Measurements from ENCODE around the gene TMEM198.
A peak's percentile ranks its signal among the peaks of the same experiment; 100 is the strongest.

The TMEM198 gene

DNA sequence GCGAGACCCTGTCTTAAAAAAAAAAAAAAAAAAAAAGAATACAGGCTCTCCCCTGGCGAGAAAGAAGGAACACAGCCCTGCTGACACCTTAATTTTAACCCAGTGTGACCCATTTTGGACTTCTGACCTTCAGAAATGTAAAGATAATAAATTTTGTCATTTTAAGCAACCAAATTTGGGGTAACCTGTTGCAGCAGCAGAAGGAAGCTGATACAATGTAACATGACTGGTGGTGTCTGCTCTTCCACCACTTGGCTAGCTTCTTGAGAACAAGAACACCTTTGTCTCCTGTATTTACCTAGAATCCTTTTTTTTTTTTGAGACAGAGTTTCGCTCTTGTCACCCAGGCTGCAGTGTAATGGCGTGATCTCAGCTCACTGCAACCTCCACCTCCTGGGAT is 47.3 kb downstream of the TMEM198 start:
- no peak for DNase-seq

DNA sequence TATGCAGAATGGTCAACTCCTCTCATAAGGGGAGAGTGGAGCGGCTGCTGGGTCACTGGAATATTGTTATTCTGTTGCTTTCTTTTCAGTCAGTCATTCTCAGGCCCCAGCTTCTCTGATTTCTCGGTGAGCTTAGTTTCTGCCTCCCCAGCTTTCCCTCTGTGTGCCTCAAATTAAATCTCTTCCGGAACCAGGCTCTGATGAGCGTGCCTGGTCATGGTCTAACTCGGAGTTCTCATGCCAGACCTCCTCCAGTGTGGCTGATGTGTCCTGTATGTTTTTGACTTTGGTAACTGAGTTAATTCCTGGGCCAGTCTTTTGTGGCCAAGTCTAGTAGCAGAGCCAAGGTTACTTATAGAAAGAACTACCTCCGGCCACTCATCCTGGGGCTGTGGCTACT is 48.9 kb downstream of the TMEM198 start:
- no peak for DNase-seq

DNA sequence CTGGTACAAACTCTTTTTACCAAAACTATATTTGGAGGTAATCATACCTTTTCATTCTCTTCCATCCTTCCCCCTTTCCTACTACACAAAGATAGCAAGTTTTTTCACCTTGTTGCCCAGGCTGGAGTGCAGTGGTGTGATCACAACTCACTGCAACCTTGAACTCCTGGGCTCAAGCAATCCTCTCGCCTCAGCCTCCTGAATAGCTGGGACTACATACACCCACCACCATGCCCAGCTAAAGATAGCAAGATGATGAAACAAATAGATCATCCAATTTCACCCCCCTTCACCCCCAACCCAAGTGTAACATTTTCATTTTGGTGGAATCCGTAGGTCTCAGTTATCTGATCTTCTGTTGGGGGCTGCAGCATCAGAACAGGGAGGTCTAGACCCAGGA is 49.3 kb downstream of the TMEM198 start:
- DNase-seq, result no peak

DNA sequence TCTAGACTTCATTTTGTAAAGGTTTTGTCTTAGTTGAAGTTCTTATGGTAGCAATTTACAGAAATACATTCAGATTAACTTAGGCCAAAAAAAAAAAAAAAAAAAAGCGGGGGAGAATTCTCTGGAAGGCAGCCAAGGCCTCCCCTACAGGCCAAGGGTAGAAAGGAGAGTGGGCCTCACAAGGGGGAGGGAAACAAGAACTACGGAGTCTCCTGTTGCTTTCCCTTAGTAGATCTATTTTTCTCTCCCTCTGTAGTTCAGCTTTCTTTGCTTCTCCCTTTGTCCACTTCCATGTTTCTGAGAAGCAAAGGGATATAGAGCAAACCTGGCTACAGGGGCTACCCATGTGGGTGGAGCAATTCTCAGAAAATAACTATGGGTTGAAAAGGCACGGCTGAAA is 51.4 kb downstream of the TMEM198 start:
- peak; percentile 30 for DNase-seq

DNA sequence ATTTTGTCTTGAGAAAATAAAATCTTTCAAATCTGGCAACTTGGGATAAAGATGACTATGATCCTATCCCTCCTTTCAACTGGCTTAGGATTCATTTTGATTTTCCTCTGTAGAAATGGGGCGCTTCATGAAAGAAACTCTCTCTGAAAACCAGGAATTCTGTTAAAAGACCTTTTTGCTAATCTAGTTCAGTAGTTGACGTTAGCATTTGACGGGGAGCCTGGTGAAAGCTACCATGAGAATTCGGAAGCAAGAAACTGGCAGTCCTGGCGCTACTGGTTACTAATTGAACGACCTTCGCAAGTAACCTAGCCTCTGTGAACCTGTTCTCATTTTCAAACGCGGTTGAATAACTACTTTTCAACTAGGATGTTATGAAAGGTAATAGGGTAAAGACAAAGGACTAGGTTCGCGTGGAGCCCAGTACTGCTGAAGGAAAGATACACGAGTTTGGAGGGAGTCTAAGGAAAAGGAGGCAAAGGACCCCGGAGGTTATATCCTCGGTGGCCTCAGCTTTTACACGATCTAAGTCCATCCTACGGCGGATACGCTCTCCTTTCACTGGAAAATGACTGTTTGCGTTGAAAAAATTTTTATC is 53.2 kb downstream of the TMEM198 start:
- no peak for DNase-seq

DNA sequence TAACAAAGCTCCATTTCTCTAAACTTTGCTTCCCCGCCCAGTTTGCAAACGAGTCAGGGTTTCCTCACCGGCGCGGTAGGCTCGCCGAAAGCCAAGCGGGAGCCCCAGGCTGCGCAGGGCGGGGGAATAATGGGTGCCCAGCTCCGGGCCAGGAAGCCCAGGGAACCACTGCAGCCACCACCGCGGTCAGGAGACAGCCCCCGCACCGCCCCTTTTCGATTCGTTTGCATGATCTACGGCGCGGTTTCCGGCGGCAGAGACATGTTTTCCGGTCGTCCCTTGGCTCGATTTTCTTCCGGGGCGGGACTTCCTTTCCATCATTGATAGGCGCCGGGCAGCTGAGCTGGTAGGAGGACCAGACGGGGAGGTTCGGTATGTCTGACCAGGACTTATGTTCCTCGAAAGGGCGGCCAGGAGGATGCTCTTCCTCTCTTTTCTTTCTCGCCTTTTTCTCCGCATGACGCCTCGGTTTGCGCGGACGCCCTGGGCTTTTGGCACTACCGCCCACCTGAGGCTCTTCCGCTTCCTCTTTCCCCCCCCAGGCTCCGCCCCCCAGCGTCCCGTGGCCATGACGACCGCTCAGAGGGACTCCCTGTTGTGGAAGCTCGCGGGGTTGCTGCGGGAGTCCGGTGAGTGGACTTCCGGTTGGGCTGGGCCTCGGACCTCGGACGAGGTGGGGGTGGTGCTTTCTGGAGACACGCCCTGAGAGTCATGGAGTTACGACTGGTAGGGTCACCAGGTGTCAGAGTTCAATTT is 53.9 kb downstream of the TMEM198 start, which contains the start of gene STK11IP:
Gene STK11IP (plus strand): TSS at position 306 of the 756 bp plus-strand sequence. CDS start 263 bp downstream, at position 569.
- DNase-seq, result peak; percentile 98

DNA sequence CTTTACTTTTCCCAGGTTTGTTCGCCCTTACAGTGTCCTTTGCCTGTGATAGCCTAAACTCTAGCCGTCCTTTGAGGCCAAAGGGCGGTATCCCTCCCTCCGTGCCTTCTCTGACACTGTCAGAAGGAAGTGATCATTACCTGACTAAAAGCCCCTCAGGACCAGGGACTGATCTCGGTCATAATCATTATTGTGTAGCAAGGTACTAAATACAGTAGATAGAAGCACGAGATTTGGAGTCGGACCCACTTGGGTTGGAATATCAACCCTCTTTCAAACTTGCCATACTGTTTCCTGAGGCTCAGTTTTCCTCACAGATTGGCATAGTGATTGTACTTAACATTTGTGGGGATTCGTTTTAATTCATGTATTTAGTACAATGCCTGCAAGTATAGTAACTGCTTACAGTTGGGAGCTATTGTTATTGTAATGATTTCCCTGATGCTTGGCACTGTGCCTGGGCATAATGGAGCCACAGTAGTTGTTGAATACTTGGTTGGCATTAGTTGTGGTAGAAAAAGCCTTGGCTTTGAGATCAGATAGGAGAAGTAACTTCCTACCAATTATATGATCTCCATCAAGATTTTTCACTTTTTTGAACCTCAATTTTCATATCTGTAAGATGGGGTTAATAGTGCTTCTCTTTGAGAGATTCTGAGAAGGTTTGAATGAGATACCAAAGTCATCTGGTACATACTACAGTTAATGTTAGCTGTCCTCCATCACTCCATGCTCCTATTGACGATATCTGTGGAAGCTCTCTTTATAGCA is 54.7 kb downstream of the TMEM198 start:
- no peak for DNase-seq

All from fibroblast of upper back skin (primary cell).